Ammon's horn (tissue), 1 donor: Measurements from ENCODE around the gene ADAMTS6.
"Not testable (repeated sequence)": the region's sequence is repeated elsewhere in the genome, so short reads cannot be mapped to it uniquely, and the experiment has no call there.

Experiments
- DNase-seq: peaks from one replicate; pipeline ENCODE4 v3.0.0-alpha.2; 2016; ENCODE audit warnings: low spot score

ADAMTS6 gene

DNA sequence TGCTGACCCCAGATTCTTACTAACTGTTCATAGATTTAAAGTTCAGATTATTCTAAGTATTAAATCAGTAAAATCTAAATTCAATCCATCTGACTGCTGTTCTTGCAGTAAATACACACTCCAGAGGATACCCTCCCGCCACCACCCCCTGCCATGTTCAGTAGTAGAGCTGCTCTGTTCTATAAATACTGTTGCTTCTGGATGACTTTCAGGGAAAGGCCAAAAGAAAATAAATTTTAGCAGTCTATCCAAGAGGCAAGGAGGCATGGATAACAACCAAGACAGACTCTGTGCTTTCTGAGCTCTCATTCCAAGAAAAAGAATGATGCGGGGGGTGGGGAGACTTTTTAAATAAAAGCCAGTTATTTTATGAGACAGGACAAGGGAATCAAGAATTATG, 115.1 kb downstream of the ADAMTS6 start:
- DNase-seq: no peak

- DNase-seq: no peak
Measured at GRCh38 chr5:65364907-65365306, 116.8 kb downstream of the ADAMTS6 start.

GRCh38 chr5:65363499-65363898, 118.2 kb downstream of the ADAMTS6 start:
- no peak for DNase-seq

- no peak for DNase-seq
Measured at GRCh38 chr5:65359981-65360380, 121.7 kb downstream of the ADAMTS6 start.

- no peak for DNase-seq
Measured at GRCh38 chr5:65359569-65359968, 122.2 kb downstream of the ADAMTS6 start.

DNA sequence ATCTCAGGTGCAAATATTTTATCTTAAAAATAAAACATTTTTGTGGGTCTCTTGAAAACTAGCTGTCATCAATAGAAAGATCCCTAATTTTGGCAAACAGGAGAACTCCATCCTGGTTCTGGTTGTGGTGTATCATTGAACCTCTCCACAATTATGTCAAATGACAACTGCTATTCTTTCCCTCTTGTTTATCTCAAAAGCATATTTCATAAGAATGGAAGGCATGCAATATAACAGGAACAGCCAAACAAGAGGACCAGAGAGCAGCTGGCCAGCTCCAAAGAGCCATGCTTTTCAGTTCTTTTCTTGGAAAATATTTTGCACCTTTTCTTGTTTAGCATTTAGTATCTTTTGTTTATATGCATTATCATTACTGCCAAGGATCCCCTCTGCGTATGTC, 125.4 kb downstream of the ADAMTS6 start:
- no peak for DNase-seq

DNA sequence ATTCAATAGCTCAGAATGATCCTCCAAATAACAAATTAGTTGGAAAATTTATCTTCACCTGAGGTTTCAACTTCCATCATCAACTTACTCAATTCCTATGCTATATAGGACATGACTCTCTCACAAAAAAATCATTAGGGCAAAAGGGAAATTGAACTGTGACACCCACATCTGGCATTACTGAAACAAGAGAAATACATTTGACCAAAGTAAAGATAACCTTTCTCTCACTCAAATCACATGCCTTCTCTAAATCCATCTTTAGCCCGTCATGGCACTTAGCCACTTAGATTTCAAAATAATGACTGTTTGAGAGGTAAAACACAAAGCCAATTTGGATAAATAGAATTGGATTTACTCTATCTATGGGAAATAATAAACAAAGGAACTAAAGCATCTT, 126.4 kb downstream of the ADAMTS6 start:
- DNase-seq: no peak

DNA sequence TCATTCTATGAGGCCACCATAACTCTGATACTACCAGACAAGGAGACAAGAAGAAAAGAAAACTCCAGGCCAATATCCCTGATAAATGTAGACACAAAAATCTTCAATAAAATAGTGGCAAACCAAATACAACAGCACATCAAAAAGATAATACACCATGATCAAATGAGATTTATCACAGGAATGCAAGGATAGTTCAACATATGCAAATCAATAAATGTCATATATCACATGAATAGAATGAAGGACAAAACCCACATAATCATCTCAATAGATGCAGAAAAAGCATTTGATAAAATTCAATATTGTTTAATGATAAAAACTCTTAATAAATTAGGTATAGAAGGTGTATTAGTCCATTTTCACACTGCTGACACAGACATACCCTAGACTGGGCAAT, 139.9 kb downstream of the ADAMTS6 start:
- DNase-seq: no peak

DNA sequence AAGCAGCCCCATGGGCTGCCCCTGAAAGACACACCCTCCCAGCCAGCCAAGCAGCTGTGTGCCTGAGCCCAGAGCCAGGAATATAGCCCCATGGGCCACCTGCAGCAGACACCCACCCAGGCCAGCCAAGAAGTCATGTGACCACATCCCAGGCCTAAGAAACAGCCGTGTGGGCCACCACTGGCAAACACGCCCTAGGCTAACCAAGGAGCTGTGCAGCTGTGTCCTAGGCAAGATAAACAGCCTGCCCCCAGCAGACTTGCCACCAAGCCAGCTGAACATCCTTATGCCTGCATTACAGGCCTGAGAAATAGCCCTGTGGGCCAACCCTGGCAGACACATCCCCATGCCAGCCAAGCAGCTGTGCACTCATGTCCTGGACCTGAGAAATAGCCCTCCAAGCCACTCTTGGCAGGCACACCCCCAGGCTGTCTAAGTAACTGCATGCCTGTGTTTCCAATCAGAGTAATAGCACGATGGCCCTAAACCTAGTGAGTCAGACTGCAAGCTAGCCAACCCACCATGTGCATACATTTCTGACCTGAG, 143.0 kb downstream of the ADAMTS6 start:
- DNase-seq: no peak

DNA sequence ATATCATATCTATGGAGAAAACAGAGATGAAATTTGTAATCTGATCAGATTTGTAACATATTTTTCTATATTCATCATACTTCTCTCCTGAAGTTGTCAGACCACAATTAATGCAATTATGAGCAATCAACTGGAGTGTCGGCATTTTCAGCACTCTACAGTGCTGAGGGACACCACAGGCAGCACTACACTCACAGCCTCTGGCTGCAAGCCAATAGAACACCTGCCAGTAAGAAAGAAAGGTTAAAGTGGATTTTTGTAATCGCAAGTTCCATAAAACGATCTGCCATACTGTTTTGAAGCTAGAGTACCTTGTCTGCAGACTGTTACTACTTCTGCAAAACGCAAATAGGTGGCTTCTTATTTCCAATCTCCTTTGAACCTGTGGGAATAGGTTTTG, 147.6 kb downstream of the ADAMTS6 start:
- no peak for DNase-seq

GRCh38 chr5:65332591-65332990, 149.1 kb downstream of the ADAMTS6 start:
- no peak for DNase-seq

GRCh38 chr5:65329266-65329665, 152.5 kb downstream of the ADAMTS6 start:
- no peak for DNase-seq

GRCh38 chr5:65327582-65327981, 154.1 kb downstream of the ADAMTS6 start:
- no peak for DNase-seq

DNA sequence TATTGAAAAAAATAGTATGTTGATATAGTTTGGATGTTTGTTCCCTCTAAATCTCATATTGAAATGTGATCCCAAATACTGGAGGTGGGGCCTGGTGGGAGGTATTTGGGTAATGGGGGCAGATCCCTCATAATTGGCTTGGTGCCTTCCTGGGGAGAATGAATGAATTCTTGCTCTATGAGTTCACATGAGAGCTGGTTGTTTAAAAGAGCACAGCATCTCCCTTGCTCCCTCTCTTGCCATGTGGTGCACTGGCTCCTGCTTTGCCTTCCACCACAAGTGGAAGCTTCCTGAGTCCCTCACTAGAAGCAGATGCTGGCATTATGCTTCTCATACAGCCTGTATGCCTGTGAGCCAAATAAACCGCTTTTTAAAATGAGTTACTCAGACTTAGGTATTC, 154.8 kb downstream of the ADAMTS6 start:
- no peak for DNase-seq

- no peak for DNase-seq
Measured at GRCh38 chr5:65324226-65324625, 157.5 kb downstream of the ADAMTS6 start.

GRCh38 chr5:65320704-65321103, 161.0 kb downstream of the ADAMTS6 start:
- DNase-seq: not testable (repeated sequence)

DNA sequence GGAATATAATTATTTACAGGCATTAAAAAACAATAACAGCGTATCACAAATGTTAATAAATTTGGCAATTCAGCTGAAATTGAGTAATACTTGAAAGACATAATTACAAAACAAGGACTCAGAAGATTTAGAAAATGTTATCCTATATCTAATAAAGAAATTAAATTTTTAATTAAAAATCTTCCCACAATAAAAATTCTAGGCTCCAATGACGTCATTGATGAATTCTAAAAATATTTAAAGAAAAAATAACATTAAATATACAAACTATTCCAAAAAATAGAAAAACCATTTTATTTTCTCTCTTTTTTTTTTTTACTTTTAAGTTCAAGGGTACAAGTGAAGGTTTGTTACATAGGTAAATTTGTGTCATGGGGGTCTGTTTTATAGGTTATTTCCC, 161.5 kb downstream of the ADAMTS6 start:
- DNase-seq: no peak

DNA sequence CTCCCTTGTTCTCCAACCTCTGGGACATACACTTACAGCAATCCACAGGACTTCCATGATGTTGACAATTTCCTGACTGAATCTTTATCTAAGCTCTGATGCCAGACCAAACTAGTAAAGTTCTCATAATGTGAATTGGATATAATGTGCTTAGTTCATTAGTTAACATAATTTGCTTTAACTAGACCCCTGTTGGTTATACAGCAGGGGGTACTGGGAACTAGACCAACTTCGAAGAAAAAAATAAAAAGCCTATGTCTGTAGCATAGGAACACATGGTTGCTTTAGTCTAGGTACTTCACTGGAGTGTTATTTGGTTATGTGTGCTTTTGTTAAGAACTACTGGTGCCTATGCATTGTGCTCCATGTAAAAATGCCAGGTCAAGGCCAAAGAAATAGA, 173.8 kb downstream of the ADAMTS6 start:
- DNase-seq: no peak

GRCh38 chr5:65307088-65307487, 174.6 kb downstream of the ADAMTS6 start:
- DNase-seq: no peak

DNA sequence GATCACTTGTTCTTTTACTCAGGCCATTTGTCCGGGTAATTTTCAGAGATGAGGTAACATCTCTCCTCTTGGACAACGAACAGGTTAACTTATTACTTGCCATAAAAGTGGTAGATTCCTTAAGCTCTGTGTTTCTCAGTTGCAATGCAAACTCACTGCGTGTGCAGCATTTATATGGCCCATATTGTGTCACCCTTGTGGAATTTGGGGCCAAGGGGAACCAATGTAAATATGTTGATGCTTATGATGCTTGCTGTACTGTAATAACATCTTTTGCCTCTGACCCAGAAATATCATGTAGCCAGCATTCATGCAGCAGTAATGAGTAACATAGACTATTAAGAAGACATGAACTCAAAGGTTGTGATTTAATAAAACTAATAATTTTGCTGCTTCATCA, 175.8 kb downstream of the ADAMTS6 start:
- no peak for DNase-seq

- no peak for DNase-seq
Measured at GRCh38 chr5:65299861-65300260, 181.9 kb downstream of the ADAMTS6 start.

- no peak for DNase-seq
Measured at GRCh38 chr5:65296067-65296466, 185.7 kb downstream of the ADAMTS6 start.

- no peak for DNase-seq
Measured at GRCh38 chr5:65292196-65292595, 189.5 kb downstream of the ADAMTS6 start.

DNA sequence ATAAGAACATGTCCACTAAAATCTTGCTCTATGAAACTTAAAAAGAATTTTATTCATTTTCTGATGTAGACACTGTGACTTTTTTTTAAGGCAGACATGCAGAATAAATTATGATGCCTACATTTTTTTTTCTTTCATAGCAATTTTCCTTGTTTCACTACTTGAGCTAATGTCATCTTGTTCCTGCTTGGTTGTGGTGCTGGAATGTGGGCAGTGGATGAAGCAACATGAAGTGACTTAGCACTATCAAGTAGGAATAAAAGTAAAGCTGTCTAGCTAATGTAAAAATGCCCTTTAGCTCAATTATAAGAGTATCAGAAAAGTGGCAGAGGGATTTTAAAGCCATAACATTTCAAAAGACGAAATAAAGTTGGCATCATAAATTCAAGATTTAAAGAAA, 191.0 kb downstream of the ADAMTS6 start:
- DNase-seq: no peak

- no peak for DNase-seq
Measured at GRCh38 chr5:65288657-65289056, 193.1 kb downstream of the ADAMTS6 start.
